ENCODE data around the gene SPRED1.

SPRED1 gene

GRCh38 chr15:38212729-38213351 lies 39.8 kb upstream of the SPRED1 start:
- no peak for TF ChIP-seq ZFX (IDR thresholded peaks at IDR 0.05; ENCODE audit: borderline replicate concordance)
- TF ChIP-seq CTCF (IDR thresholded peaks at IDR 0.05) = no peak
- H3K27ac ChIP-seq = no peak overlapping the region

DNA sequence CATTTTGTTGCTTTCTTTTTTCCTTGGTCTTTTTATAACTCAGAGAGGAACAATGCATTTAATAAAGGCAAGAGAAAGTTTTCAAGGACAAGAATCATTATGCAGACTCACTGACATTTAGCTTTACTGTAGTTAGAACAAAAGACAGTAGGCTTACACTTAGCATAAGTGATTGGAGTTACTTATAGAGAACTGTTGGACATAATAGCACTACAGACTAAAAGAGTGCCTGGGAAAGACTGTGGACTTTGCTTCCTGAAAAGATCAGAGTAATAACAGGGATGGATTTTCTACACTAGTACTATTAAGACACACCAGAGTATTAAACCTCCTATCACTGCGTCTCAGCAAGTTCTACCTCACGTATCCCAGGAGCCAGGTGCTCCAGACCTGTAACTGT lies 39.3 kb upstream of the SPRED1 start:
- no peak overlapping the region for H3K27ac ChIP-seq
- no peak for TF ChIP-seq ZFX (IDR thresholded peaks at IDR 0.05; ENCODE audit: borderline replicate concordance)
- no peak for TF ChIP-seq CTCF (IDR thresholded peaks at IDR 0.05)

GRCh38 chr15:38215707-38216106 lies 36.9 kb upstream of the SPRED1 start:
- TF ChIP-seq CTCF (IDR thresholded peaks at IDR 0.05) (no peak), ZFX (IDR thresholded peaks at IDR 0.05; ENCODE audit: borderline replicate concordance) (no peak)
- no peak overlapping the region for H3K27ac ChIP-seq

GRCh38 chr15:38216763-38217162 lies 35.9 kb upstream of the SPRED1 start:
- TF ChIP-seq CTCF (IDR thresholded peaks at IDR 0.05) = no peak
- no peak for TF ChIP-seq ZFX (IDR thresholded peaks at IDR 0.05; ENCODE audit: borderline replicate concordance)
- H3K27ac ChIP-seq = peak overlapping the region; percentile 22; the same call in 1 of the 2 replicates

DNA sequence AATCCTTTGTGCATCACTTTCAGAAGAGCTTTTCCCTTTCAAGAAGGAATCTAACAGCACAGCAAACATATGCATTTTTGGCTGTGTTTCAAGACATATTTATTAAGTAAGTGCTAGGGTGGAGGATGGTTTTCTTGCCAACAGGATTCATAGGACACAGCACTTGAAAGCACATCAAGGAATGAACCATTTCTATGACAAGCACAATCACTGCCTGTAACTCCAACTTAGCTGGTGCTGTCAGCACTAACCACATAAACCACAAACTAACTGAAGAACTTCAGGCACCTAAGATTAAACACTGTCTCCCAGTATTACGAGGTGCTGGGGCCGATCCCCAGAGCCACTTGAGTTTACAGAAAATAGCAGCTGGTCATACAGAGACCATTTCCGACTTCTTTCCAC lies 35.4 kb upstream of the SPRED1 start:
- TF ChIP-seq ZFX (IDR thresholded peaks at IDR 0.05; ENCODE audit: borderline replicate concordance) (no peak), CTCF (IDR thresholded peaks at IDR 0.05) (no peak)
- H3K27ac ChIP-seq = peak overlapping the region; percentile 22; the same call in 1 of the 2 replicates

DNA sequence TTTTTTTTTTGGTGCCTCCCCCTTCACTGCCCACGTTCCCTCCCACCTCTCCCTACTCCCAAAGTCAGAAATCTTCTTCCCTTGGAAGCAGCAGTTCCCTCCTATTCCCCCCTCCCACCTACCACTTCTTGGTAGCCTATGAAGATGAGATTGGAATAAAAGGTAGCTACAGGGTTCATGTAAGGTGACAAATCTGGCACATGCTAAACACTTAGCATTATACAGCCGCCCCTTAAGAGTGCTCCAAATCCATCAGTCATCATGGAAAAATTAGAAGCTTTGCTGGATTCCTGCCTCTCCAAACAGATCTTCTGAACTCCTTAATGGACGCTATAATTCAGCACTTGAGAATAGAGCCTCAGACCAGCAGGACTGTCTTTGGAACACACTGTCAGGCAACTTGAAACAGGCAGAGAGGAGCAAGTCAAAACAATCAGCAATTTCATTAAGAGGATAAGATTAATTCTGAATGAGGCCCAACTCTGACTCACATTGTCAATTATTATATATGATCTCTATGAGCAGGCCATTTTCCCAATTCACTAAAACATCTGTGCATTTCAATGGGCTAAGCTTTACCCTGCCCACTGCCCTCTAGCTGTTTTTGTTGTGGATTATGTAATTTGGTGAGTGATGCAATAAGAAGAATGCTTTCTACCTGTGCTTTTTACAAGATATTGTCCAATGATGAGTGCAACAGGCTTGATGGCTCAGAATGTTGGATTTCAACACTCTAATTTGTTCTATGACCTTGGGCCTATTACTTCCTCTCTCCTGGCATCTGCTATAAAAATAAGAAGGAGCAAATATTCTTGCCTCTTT lies 34.6 kb upstream of the SPRED1 start:
- no peak overlapping the region for H3K27ac ChIP-seq
- no peak for TF ChIP-seq CTCF (IDR thresholded peaks at IDR 0.05)
- TF ChIP-seq ZFX (IDR thresholded peaks at IDR 0.05; ENCODE audit: borderline replicate concordance) = no peak

Data from 22Rv1 (cell line).